Stimulated activated CD4-positive, alpha-beta T cell treated with anti-CD3 and anti-CD28 coated beads, Interleukin-4, amount 100 ng/mL, for 1 hour (primary cell): ENCODE results near the gene PEX5L.

Experiments
- DNase-seq: peaks from one replicate; pipeline ENCODE4 v3.0.0-alpha.2; 2020

The PEX5L gene

GRCh38 chr3:180004542-180004941, 32.2 kb downstream of the PEX5L start:
- DNase-seq, result no peak

GRCh38 chr3:180002006-180002405, 34.7 kb downstream of the PEX5L start:
- no peak for DNase-seq

GRCh38 chr3:180000500-180000899, 36.2 kb downstream of the PEX5L start:
- no peak for DNase-seq

GRCh38 chr3:179995406-179995805, 41.3 kb downstream of the PEX5L start:
- DNase-seq, result no peak

GRCh38 chr3:179991883-179992282, 44.9 kb downstream of the PEX5L start:
- DNase-seq, result no peak

- no peak for DNase-seq
These were observed 45.6 kb downstream of the PEX5L start for GRCh38 chr3:179991104-179991503.

GRCh38 chr3:179981646-179982045, 55.1 kb downstream of the PEX5L start:
- no peak for DNase-seq

GRCh38 chr3:179977356-179977755, 59.4 kb downstream of the PEX5L start:
- DNase-seq, result no peak

GRCh38 chr3:179973931-179974361, 62.8 kb downstream of the PEX5L start:
- DNase-seq, result no peak

GRCh38 chr3:179972881-179973423, 63.8 kb downstream of the PEX5L start:
- DNase-seq, result no peak

GRCh38 chr3:179971280-179971679, 65.5 kb downstream of the PEX5L start:
- no peak for DNase-seq

- no peak for DNase-seq
These were observed 66.0 kb downstream of the PEX5L start for GRCh38 chr3:179970746-179971145.

- DNase-seq, result no peak
These were observed 67.2 kb downstream of the PEX5L start for GRCh38 chr3:179969525-179969924.

- no peak for DNase-seq
These were observed 69.1 kb downstream of the PEX5L start for GRCh38 chr3:179967622-179968021.

- no peak for DNase-seq
These were observed 71.8 kb downstream of the PEX5L start for GRCh38 chr3:179964890-179965289.

- no peak for DNase-seq
These were observed 73.9 kb downstream of the PEX5L start for GRCh38 chr3:179962629-179963387.

GRCh38 chr3:179961703-179962078, 75.0 kb downstream of the PEX5L start:
- DNase-seq, result no peak

GRCh38 chr3:179961071-179961702, 75.5 kb downstream of the PEX5L start:
- no peak for DNase-seq

GRCh38 chr3:179958759-179959158, 78.0 kb downstream of the PEX5L start:
- no peak for DNase-seq

- DNase-seq, result no peak
These were observed 78.6 kb downstream of the PEX5L start for GRCh38 chr3:179958143-179958542.

GRCh38 chr3:179957264-179957845, 79.4 kb downstream of the PEX5L start:
- DNase-seq, result no peak

GRCh38 chr3:179956416-179956830, 80.3 kb downstream of the PEX5L start:
- DNase-seq, result no peak

GRCh38 chr3:179955809-179956208, 80.9 kb downstream of the PEX5L start:
- no peak for DNase-seq

- DNase-seq, result no peak
These were observed 81.5 kb downstream of the PEX5L start for GRCh38 chr3:179955286-179955685.
